Neuronal stem cell (in vitro differentiated cells): ENCODE measurements around the gene FRYL.
A peak's percentile ranks its signal among the peaks of the same experiment; 100 is the strongest.

Experiments
- DNase-seq: peaks from one replicate; pipeline ENCODE4 v3.0.0-alpha.2; 2013; ENCODE audit warnings: low spot score
- H2AFZ ChIP-seq: one replicate; pipeline ENCODE4 v1.6.1; 2013; ENCODE audit warnings: mild to moderate bottlenecking, low read length, inconsistent platforms
- H2AK5ac ChIP-seq: 2 replicates; pipeline ENCODE4 v1.6.1; 2013; ENCODE audit warnings: low read depth, mild to moderate bottlenecking, inconsistent platforms, low read length, moderate library complexity, mixed read lengths
- H2BK120ac ChIP-seq: 2 replicates; pipeline ENCODE4 v1.6.1; 2013; ENCODE audit warnings: low read depth, mild to moderate bottlenecking, inconsistent platforms, low read length, moderate library complexity, mixed read lengths
- H2BK12ac ChIP-seq: one replicate; pipeline ENCODE4 v1.6.1; 2013; ENCODE audit warnings: low read length, inconsistent platforms
- H2BK15ac ChIP-seq: 2 replicates; pipeline ENCODE4 v1.6.1; 2013; ENCODE audit warnings: mild to moderate bottlenecking, low read length, inconsistent platforms, mixed read lengths
- H2BK5ac ChIP-seq: one replicate; pipeline ENCODE4 v1.6.1; 2013; ENCODE audit warnings: inconsistent platforms, mild to moderate bottlenecking, low read length, moderate library complexity
- H3K14ac ChIP-seq: one replicate; pipeline ENCODE4 v1.6.1; 2013; ENCODE audit warnings: low read length, inconsistent platforms
- H3K18ac ChIP-seq: 2 replicates; pipeline ENCODE4 v1.6.1; 2013; ENCODE audit warnings: low read length, inconsistent platforms
- H3K23ac ChIP-seq: 2 replicates; pipeline ENCODE4 v1.6.1; 2013; ENCODE audit warnings: low read depth, mild to moderate bottlenecking, mixed read lengths, low read length, inconsistent platforms; ENCODE audit not compliant: poor library complexity
- H3K27ac ChIP-seq: replicated peaks from 3 replicates; pipeline ENCODE4 v1.5.1; 2013; ENCODE audit warnings: low read length, inconsistent platforms
- H3K27me3 ChIP-seq, 3 experiments: 2 replicates each; pipeline ENCODE4 v1.6.1; 2013; ENCODE audit warnings: low read length in 3 of 3, mild to moderate bottlenecking in 2 of 3, inconsistent platforms in 1 of 3, low read depth in 1 of 3, mixed read lengths in 1 of 3, moderate library complexity in 1 of 3; ENCODE audit not compliant: control insufficient read depth in 3 of 3, insufficient read depth in 3 of 3
- H3K36me3 ChIP-seq, 2 donors: replicated peaks in 1 of 2; 2 replicates each; pipeline ENCODE4 v1.6.1; 2013; ENCODE audit warnings: low read length in 2 of 2; ENCODE audit not compliant: control insufficient read depth in 2 of 2, insufficient read depth in 2 of 2
- H3K4ac ChIP-seq: 2 replicates; pipeline ENCODE4 v1.6.1; 2013; ENCODE audit warnings: inconsistent platforms, mild to moderate bottlenecking, low read length, moderate library complexity
- H3K4me1 ChIP-seq, 2 donors: 1 replicate in 1 of 2; 2 replicates in 1 of 2; pipeline ENCODE4 v1.6.1; 2013; ENCODE audit warnings: low read length in 2 of 2, low read depth in 1 of 2; ENCODE audit not compliant: control insufficient read depth in 2 of 2, insufficient read depth in 1 of 2
- H3K4me2 ChIP-seq: one replicate; pipeline ENCODE4 v1.6.1; 2013; ENCODE audit warnings: mild to moderate bottlenecking, low read length, inconsistent platforms; ENCODE audit not compliant: insufficient read depth, poor library complexity, severe bottlenecking
- H3K4me3 ChIP-seq, 2 donors: 2 replicates each; pipeline ENCODE4 v1.5.1; 2013; ENCODE audit warnings: low read length in 2 of 2, mild to moderate bottlenecking in 2 of 2, inconsistent platforms in 1 of 2, moderate library complexity in 1 of 2
- H3K79me1 ChIP-seq: one replicate; pipeline ENCODE4 v1.6.1; 2013; ENCODE audit warnings: low read depth, mild to moderate bottlenecking, inconsistent platforms, low read length, moderate library complexity
- H3K9ac ChIP-seq: one replicate; pipeline ENCODE4 v1.6.1; 2013; ENCODE audit warnings: mild to moderate bottlenecking, low read depth, low read length, inconsistent platforms; ENCODE audit not compliant: poor library complexity
- H3K9me3 ChIP-seq, 2 donors: replicated peaks in 1 of 2; 2 replicates each; pipeline versions ENCODE3 to v1.6.1; 2013; ENCODE audit warnings: low read length in 2 of 2, mild to moderate bottlenecking in 2 of 2, inconsistent platforms in 1 of 2, low read depth in 1 of 2, mixed read lengths in 1 of 2, moderate library complexity in 1 of 2; ENCODE audit not compliant: control insufficient read depth in 2 of 2, insufficient read depth in 1 of 2
- H4K8ac ChIP-seq: one replicate; pipeline ENCODE4 v1.6.1; 2013; ENCODE audit warnings: low read depth, mild to moderate bottlenecking, inconsistent platforms, low read length, moderate library complexity
- H4K91ac ChIP-seq: one replicate; pipeline ENCODE4 v1.6.1; 2013; ENCODE audit warnings: low read length, low read depth, mild to moderate bottlenecking, inconsistent platforms; ENCODE audit not compliant: poor library complexity
- WGBS, 2 donors: extraction: QIAGEN DNeasy Blood & Tissue Kit; methylation state at CpG; one replicate each; pipeline ENCODE4 v1.1.7; 2013; ENCODE audit warnings: missing lambda C conversion rate in 2 of 2, mixed read lengths in 1 of 2; ENCODE audit not compliant: insufficient read length in 2 of 2, insufficient replicate concordance in 1 of 2; ENCODE audit errors: extremely low coverage in 2 of 2; 5-methylcytosine and 5-hydroxymethylcytosine counted together

FRYL gene

GRCh38 chr4:48483006-48483776 lies 296.9 kb downstream of the FRYL start, which contains the start of gene SLC10A4:
Gene SLC10A4, plus strand, starts transcription at chr4:48483343. Its CDS starts 219 bp downstream, at chr4:48483562.
- H2BK5ac ChIP-seq: no peak within 1 kb of the TSS
- H3K4me2 ChIP-seq: peak within 1 kb of the TSS; percentile 77
- H3K14ac ChIP-seq: peak within 1 kb of the TSS; percentile 97
- no CpG with 5 or more reads among the region's 85 CpGs for WGBS, 2 donors
- peak within 1 kb of the TSS; percentile 86 for H2AFZ ChIP-seq
- peaks cover 3% of the 10 kb centered on the region for H3K79me1 ChIP-seq
- no peak within 1 kb of the TSS for H4K91ac ChIP-seq
- H2AK5ac ChIP-seq: peak within 1 kb of the TSS; percentile 78
- H2BK12ac ChIP-seq: peak within 1 kb of the TSS; percentile 52
- peak within 1 kb of the TSS; percentile 20 for H2BK15ac ChIP-seq
- peak within 1 kb of the TSS; percentile 96 for H3K18ac ChIP-seq
- DNase-seq: peak; percentile 40
- H4K8ac ChIP-seq: peak within 1 kb of the TSS; percentile 97
- H3K27me3 ChIP-seq: peaks cover 3 to 30% (median 17%) of the 10 kb centered on the region in 3 experiments
- H2BK120ac ChIP-seq: peak within 1 kb of the TSS; percentile 67
- H3K27ac ChIP-seq: no peak within 1 kb of the TSS
- no peaks in the 10 kb centered on the region for H3K36me3 ChIP-seq
- H3K9ac ChIP-seq: peak within 1 kb of the TSS; percentile 70
- H3K4ac ChIP-seq: no peak within 1 kb of the TSS
- peak within 1 kb of the TSS; percentile 31 to 84 for H3K4me3 ChIP-seq
- H3K4me1 ChIP-seq: peaks cover 0 to 2% of the 10 kb centered on the region in 2 donors
- H3K9me3 ChIP-seq: peaks cover 3 to 8% of the 10 kb centered on the region in 2 donors
- H3K23ac ChIP-seq: peak within 1 kb of the TSS; percentile 95

GRCh38 chr4:48481581-48481980 lies 298.5 kb downstream of the FRYL start:
- H2BK120ac ChIP-seq: no peak overlapping the region
- H3K18ac ChIP-seq: no peak overlapping the region
- no peak overlapping the region for H3K9ac ChIP-seq
- H3K27ac ChIP-seq: no peak overlapping the region
- H3K36me3 ChIP-seq: no peaks in the 10 kb centered on the region
- H3K9me3 ChIP-seq: peaks cover 3 to 8% of the 10 kb centered on the region in 2 donors
- no peak overlapping the region for H2BK5ac ChIP-seq
- H3K4ac ChIP-seq: no peak overlapping the region
- H3K14ac ChIP-seq: no peak overlapping the region
- H3K4me3 ChIP-seq: no peak overlapping the region
- WGBS, 2 donors: no CpG with 5 or more reads among the region's 1 CpG
- H2AFZ ChIP-seq: no peak overlapping the region
- no peak overlapping the region for H4K8ac ChIP-seq
- H3K4me2 ChIP-seq: no peak overlapping the region
- no peak overlapping the region for H2BK15ac ChIP-seq
- no peak overlapping the region for H3K23ac ChIP-seq
- H3K79me1 ChIP-seq: peaks cover 3% of the 10 kb centered on the region
- no peak overlapping the region for H2AK5ac ChIP-seq
- no peak overlapping the region for H2BK12ac ChIP-seq
- DNase-seq: no peak
- no peak overlapping the region for H4K91ac ChIP-seq
- peaks cover 3 to 28% (median 17%) of the 10 kb centered on the region in 3 experiments for H3K27me3 ChIP-seq
- peaks cover 0 to 2% of the 10 kb centered on the region in 2 donors for H3K4me1 ChIP-seq

GRCh38 chr4:48478273-48478672 lies 301.8 kb downstream of the FRYL start:
- Histone ChIP-seq H2BK5ac (no peak overlapping the region), H3K4me3 (no peak overlapping the region), H3K14ac (no peak overlapping the region), H2AFZ (no peak overlapping the region), H4K8ac (no peak overlapping the region), H3K18ac (no peak overlapping the region), H3K4me1 (no peaks in the 10 kb centered on the region), H3K23ac (no peak overlapping the region), H3K79me1 (no peaks in the 10 kb centered on the region), H3K4me2 (no peak overlapping the region), H3K4ac (no peak overlapping the region), H4K91ac (no peak overlapping the region), H3K36me3 (no peaks in the 10 kb centered on the region), H3K9ac (no peak overlapping the region), H3K9me3 (no peaks in the 10 kb centered on the region), H3K27me3 (peaks cover 0 to 10% (median 1%) of the 10 kb centered on the region in 3 experiments), H2BK120ac (no peak overlapping the region), H2AK5ac (no peak overlapping the region), H3K27ac (no peak overlapping the region), H2BK15ac (no peak overlapping the region), H2BK12ac (no peak overlapping the region)
- no CpG with 5 or more reads among the region's 2 CpGs for WGBS, 2 donors
- DNase-seq: no peak

- H3K79me1 ChIP-seq: no peaks in the 10 kb centered on the region
- H3K4me1 ChIP-seq: peaks cover 0 to 2% of the 10 kb centered on the region in 2 donors
- H3K27ac ChIP-seq: no peak overlapping the region
- H2BK5ac ChIP-seq: no peak overlapping the region
- no peak overlapping the region for H2AFZ ChIP-seq
- H2BK15ac ChIP-seq: no peak overlapping the region
- H3K18ac ChIP-seq: no peak overlapping the region
- H4K8ac ChIP-seq: no peak overlapping the region
- WGBS, 2 donors: no CpG with 5 or more reads among the region's 6 CpGs
- H3K23ac ChIP-seq: no peak overlapping the region
- H2BK12ac ChIP-seq: no peak overlapping the region
- H4K91ac ChIP-seq: no peak overlapping the region
- no peaks in the 10 kb centered on the region for H3K27me3 ChIP-seq
- no peak overlapping the region for H3K4me3 ChIP-seq
- H3K9ac ChIP-seq: no peak overlapping the region
- no peaks in the 10 kb centered on the region for H3K9me3 ChIP-seq
- H3K4me2 ChIP-seq: no peak overlapping the region
- no peak overlapping the region for H2BK120ac ChIP-seq
- no peak for DNase-seq
- no peak overlapping the region for H2AK5ac ChIP-seq
- no peak overlapping the region for H3K4ac ChIP-seq
- no peaks in the 10 kb centered on the region for H3K36me3 ChIP-seq
- no peak overlapping the region for H3K14ac ChIP-seq
These were observed 304.3 kb downstream of the FRYL start for GRCh38 chr4:48475770-48476169.
